Body of pancreas (tissue), 4 donors: ENCODE measurements around the gene KCND2.

Experiments
- CTCF ChIP-seq, 7 experiments: fragments of 450-650 bp in 4 of 7; fragments of 200-600 bp in 3 of 7; sonication (generic) in 3 of 7; IDR thresholded peaks; one replicate each; pipeline ENCODE4 v1.5.1; 2016 to 2019; ENCODE audit warnings: antibody characterized with exemption in 7 of 7
- POLR2A ChIP-seq, 3 donors: fragments of 450-650 bp; IDR thresholded peaks; one replicate each; pipeline ENCODE4 v1.6.1; 2016; ENCODE audit warnings: antibody characterized with exemption in 3 of 3, mild to moderate bottlenecking in 2 of 3

DNA sequence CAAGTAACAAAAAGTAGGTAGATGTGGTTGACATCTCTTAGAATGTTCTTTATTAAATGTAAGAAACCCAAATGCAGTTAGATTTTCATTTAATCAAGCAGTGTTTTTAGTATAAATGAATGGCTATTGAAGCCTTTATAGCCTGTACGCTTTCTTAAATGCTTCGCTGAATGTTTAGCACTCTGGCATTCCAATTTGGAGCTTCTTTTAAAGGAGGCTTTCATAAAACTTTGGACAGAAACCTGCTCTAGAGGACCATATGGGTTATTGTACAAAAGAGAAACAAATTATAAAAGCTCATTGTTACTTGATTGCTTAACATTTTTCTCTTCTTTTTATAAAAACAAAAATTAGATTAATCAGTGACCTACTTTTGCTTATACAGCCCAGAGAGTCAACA lies 59.5 kb downstream of the KCND2 start:
- TF ChIP-seq POLR2A (IDR thresholded peaks at IDR 0.05), result no peak
- no peak for TF ChIP-seq CTCF (IDR thresholded peaks at IDR 0.05)
